ENCODE measurements around the gene DOCK1. TPM values are rescaled to one million over a fixed set of nuclear protein-coding genes. Genes with fewer than 3 reads are reported as not detected.

DOCK1 gene
- total RNA-seq, 1 donor from 2014 or later, result 74.8 TPM

DNA sequence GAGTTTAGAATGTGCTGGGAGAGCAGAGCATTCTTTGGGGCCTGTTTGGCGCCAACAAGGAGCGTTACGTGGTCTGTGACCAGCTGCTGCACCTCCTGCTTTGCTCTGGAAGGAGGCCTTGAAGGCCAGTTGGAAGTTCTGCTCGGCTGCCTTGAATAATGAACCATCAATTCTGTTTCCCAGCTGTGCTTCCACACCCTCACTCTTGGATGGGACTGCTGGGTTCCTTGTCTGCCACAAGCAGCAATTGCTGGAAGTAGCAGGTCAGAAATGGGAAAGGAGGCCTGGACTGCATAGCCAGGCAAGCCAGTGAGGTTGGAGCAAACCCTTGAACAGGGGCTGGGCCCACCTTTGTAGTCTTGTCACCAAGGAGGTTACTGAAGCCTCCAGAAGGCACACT is 377.8 kb downstream of the DOCK1 start:
- H3K4me1 Mint-ChIP-seq, result no peaks in the 10 kb centered on the region
- no peak overlapping the region for H3K4me3 Mint-ChIP-seq
- no peaks in the 10 kb centered on the region for H3K27me3 Mint-ChIP-seq (ENCODE audit: low read depth)
- DNase-seq (ENCODE audit: low spot score in 2 of 2, unreplicated experiment in 2 of 2), result no peak
- H3K36me3 Mint-ChIP-seq, result peaks cover 24% of the 10 kb centered on the region
- peaks cover 15% of the 10 kb centered on the region for H3K9me3 Mint-ChIP-seq
- no peak overlapping the region for H3K27ac Mint-ChIP-seq
- TF ChIP-seq, protein P1, sequence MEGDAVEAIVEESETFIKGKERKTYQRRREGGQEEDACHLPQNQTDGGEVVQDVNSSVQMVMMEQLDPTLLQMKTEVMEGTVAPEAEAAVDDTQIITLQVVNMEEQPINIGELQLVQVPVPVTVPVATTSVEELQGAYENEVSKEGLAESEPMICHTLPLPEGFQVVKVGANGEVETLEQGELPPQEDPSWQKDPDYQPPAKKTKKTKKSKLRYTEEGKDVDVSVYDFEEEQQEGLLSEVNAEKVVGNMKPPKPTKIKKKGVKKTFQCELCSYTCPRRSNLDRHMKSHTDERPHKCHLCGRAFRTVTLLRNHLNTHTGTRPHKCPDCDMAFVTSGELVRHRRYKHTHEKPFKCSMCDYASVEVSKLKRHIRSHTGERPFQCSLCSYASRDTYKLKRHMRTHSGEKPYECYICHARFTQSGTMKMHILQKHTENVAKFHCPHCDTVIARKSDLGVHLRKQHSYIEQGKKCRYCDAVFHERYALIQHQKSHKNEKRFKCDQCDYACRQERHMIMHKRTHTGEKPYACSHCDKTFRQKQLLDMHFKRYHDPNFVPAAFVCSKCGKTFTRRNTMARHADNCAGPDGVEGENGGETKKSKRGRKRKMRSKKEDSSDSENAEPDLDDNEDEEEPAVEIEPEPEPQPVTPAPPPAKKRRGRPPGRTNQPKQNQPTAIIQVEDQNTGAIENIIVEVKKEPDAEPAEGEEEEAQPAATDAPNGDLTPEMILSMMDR (IDR thresholded peaks at IDR 0.05; ENCODE audit: unreplicated experiment), result no peak

- Mint-ChIP-seq H3K9me3 (peaks cover 19% of the 10 kb centered on the region), H3K27ac (no peak overlapping the region), H3K36me3 (peaks cover 27% of the 10 kb centered on the region), H3K27me3 (ENCODE audit: low read depth) (no peaks in the 10 kb centered on the region), H3K4me1 (no peaks in the 10 kb centered on the region), H3K4me3 (no peak overlapping the region)
- DNase-seq (ENCODE audit: low spot score in 2 of 2, unreplicated experiment in 2 of 2), result no peak
- TF ChIP-seq, protein P1 (IDR thresholded peaks at IDR 0.05; ENCODE audit: unreplicated experiment), result no peak
These were observed 378.3 kb downstream of the DOCK1 start for GRCh38 chr10:127283576-127283975.

DNA sequence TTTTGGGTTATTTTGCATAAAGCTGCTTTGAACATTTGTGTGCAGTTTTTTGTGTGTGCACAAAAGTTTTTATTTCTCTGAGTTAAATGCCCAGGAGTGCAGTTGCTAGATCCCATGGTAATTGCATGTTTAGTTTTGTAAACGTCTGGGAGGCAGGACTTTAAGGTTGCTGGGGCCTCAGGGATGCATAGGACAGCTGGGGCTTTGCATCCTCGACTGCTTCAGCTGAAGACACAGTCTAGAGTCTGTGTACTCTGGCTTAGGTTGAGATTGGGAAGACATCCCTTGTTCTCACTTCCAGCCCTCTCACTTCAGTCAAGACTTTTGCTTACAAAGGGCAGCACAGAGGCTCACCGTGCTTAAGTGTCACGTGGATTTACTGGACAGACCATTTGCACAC is 385.6 kb downstream of the DOCK1 start:
- Mint-ChIP-seq H3K4me1 (no peaks in the 10 kb centered on the region), H3K36me3 (peaks cover 34% of the 10 kb centered on the region), H3K9me3 (peaks cover 37% of the 10 kb centered on the region), H3K4me3 (no peak overlapping the region), H3K27me3 (ENCODE audit: low read depth) (no peaks in the 10 kb centered on the region), H3K27ac (no peak overlapping the region)
- TF ChIP-seq, protein P1 (IDR thresholded peaks at IDR 0.05; ENCODE audit: unreplicated experiment), result no peak
- DNase-seq (ENCODE audit: low spot score in 2 of 2, unreplicated experiment in 2 of 2), result no peak

DNA sequence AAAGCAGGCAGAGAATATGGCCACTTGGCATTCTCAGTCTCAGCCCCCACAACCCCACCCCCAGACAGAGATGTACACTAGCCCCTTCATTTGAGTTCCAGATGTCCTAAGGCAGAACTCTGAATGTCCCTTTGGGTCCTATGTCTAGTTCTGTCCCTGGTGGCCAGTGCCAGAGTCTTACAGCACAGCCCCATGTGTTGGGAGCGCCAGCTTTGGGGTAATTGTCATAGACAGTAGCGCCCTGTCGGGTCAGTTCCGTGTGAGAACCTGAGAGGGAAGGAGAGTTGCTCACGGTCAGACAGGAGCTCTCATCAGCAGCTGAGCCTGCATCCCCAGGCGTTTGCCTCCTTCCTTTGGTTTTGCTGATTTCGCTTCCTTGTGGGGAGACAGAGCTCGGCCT is 386.1 kb downstream of the DOCK1 start:
- no peaks in the 10 kb centered on the region for H3K27me3 Mint-ChIP-seq (ENCODE audit: low read depth)
- no peak overlapping the region for H3K4me3 Mint-ChIP-seq
- no peak overlapping the region for H3K27ac Mint-ChIP-seq
- peaks cover 34% of the 10 kb centered on the region for H3K9me3 Mint-ChIP-seq
- H3K36me3 Mint-ChIP-seq, result peaks cover 34% of the 10 kb centered on the region
- TF ChIP-seq, protein P1 (IDR thresholded peaks at IDR 0.05; ENCODE audit: unreplicated experiment), result no peak
- H3K4me1 Mint-ChIP-seq, result no peaks in the 10 kb centered on the region
- DNase-seq (ENCODE audit: low spot score in 2 of 2, unreplicated experiment in 2 of 2), result no peak

- Mint-ChIP-seq H3K36me3 (peaks cover 27% of the 10 kb centered on the region), H3K27ac (no peak overlapping the region), H3K9me3 (peaks cover 25% of the 10 kb centered on the region), H3K4me1 (no peaks in the 10 kb centered on the region), H3K27me3 (ENCODE audit: low read depth) (no peaks in the 10 kb centered on the region), H3K4me3 (no peak overlapping the region)
- no peak for DNase-seq (ENCODE audit: low spot score in 2 of 2, unreplicated experiment in 2 of 2)
- TF ChIP-seq, protein P1 (IDR thresholded peaks at IDR 0.05; ENCODE audit: unreplicated experiment), result no peak
These were observed 387.7 kb downstream of the DOCK1 start for GRCh38 chr10:127292888-127293287.

DNA sequence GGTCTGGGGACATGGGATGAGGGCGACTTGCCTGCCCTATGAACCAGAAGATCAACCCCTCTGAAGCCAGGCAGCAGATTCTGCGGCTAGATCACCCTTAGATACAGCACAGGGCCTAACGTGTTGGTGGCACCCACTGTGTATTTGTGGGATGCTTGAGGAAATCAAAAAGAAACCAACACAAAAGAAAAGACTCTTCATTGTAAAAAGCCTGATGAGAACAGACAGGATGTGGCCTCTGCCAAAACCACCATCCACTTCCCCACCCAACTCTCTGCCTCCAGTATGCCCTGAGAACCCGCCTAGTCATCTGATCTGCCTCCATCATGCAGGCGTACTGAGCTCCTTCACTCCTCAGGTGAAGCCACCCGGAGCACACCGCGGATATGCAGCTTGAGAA is 388.4 kb downstream of the DOCK1 start:
- DNase-seq (ENCODE audit: low spot score in 2 of 2, unreplicated experiment in 2 of 2), result no peak
- H3K27ac Mint-ChIP-seq, result no peak overlapping the region
- no peaks in the 10 kb centered on the region for H3K27me3 Mint-ChIP-seq (ENCODE audit: low read depth)
- peaks cover 23% of the 10 kb centered on the region for H3K36me3 Mint-ChIP-seq
- H3K4me3 Mint-ChIP-seq, result no peak overlapping the region
- H3K4me1 Mint-ChIP-seq, result peaks cover 6% of the 10 kb centered on the region
- peaks cover 20% of the 10 kb centered on the region for H3K9me3 Mint-ChIP-seq
- TF ChIP-seq, protein P1 (IDR thresholded peaks at IDR 0.05; ENCODE audit: unreplicated experiment), result no peak

All from mesothelial cell of epicardium (in vitro differentiated cells).